AG04449 (cell line): ENCODE measurements around the gene ACKR3.

Experiments
- CTCF ChIA-PET: fragments of 350-600 bp; formaldehyde crosslinking; extraction: SDS; loops from one replicate; lab custom pipeline; 2021; ENCODE audit warnings: antibody characterized with exemption; lab: Yijun Ruan, JAX
- POLR2A ChIA-PET: fragments of 400-600, 350-600 bp; formaldehyde crosslinking; extraction: SDS; loops from one replicate; lab custom pipeline; 2020; ENCODE audit warnings: antibody characterized with exemption, inconsistent platforms; lab: Yijun Ruan, JAX
- DNase-seq: peaks from one replicate; pipeline ENCODE4 v3.0.0-alpha.2; 2010; ENCODE audit warnings: low read depth, low spot score
- H3K4me3 ChIP-seq: 2 replicates; pipeline ENCODE4 v1.5.1; 2011; ENCODE audit warnings: low read depth, mild to moderate bottlenecking, control low read depth, low read length
- CTCF ChIP-seq: IDR thresholded peaks from one replicate; pipeline ENCODE4 v1.5.1; 2011; ENCODE audit warnings: mild to moderate bottlenecking, moderate library complexity, low read length, control low read depth, inconsistent platforms; ENCODE audit not compliant: insufficient read depth; ENCODE audit errors: missing control alignments

ACKR3 gene

GRCh38 chr2:236612737-236613136, 43.1 kb downstream of the ACKR3 start:
- CTCF ChIA-PET = no interaction called here
- no peak overlapping the region for H3K4me3 ChIP-seq
- DNase-seq = no peak
- POLR2A ChIA-PET = no interaction called here
- no peak for TF ChIP-seq CTCF

GRCh38 chr2:236613612-236614011, 44.0 kb downstream of the ACKR3 start:
- TF ChIP-seq CTCF = no peak
- DNase-seq = no peak
- POLR2A ChIA-PET = no interaction called here
- CTCF ChIA-PET = no interaction called here
- H3K4me3 ChIP-seq = no peak overlapping the region

DNA sequence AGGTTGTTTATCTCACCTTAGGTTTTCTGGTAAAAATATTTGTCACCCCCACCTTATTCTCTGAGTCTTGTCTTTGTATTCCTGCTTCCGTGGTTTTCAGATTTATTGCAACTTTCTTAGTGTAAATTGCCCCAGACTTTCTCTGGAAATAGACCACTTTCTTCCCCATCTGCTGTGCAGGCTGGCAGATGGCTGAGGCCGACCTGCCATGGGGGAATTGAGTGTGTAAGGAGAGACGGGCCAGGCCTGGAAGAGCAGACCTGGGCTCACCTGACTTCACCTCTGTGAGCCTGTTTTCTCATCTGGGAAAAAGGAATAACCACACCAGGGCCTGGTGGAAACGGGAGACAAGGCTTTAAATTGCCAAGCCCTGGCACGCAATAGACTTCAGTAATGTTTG, 44.9 kb downstream of the ACKR3 start:
- TF ChIP-seq CTCF = no peak
- CTCF ChIA-PET = no interaction called here
- POLR2A ChIA-PET = no interaction called here
- no peak for DNase-seq
- H3K4me3 ChIP-seq = no peak overlapping the region

DNA sequence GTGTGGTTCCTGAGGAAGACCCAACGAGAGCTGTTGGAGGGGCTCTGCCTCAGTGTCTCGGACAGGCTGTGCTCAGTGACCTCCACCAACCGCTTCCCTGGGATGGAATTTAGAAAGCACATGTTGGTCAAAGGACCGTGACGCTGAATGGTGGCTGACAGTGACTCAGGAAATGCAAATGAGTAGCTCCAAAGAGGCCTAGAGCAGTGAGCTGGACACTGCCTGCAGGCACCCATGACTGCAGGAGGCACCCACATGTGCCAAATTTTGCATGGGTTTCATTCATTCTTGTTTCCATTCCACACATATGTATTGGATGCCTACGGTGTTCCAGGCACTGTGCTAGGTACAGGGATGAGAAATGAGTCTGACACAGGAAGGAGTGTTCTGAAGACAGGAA, 46.4 kb downstream of the ACKR3 start:
- no peak for DNase-seq
- TF ChIP-seq CTCF = no peak
- POLR2A ChIA-PET = no interaction called here
- no peak overlapping the region for H3K4me3 ChIP-seq
- CTCF ChIA-PET = no interaction called here

DNA sequence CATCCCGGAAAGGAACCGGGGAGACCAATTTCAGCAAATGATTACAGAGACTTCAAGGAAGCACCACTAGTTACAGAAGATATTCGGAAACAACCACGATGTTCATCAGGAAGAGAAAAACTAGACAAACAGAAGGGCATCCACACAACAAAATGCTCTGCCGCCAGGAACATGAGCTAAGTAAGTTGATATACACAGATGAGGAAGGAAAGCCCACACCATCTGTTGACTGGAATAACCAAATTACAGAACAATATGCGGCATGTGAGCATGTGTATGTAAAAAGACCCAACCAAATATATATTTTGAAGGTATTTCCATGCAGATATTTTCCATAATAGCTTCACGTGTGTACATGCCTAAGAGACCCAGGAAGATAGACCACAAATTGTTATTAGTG, 47.0 kb downstream of the ACKR3 start:
- H3K4me3 ChIP-seq = no peak overlapping the region
- POLR2A ChIA-PET = no interaction called here
- DNase-seq = no peak
- TF ChIP-seq CTCF = no peak
- CTCF ChIA-PET = interaction anchor here (1.2 kb wide), 1 partner anchor 8 kb away, joined by 3 read pairs; no protein-coding TSS in a partner anchor

- CTCF ChIA-PET = interaction anchor here (1.2 kb wide), 1 partner anchor 9 kb away, joined by 3 read pairs; no protein-coding TSS in a partner anchor
- DNase-seq = no peak
- no peak for TF ChIP-seq CTCF
- POLR2A ChIA-PET = no interaction called here
- no peak overlapping the region for H3K4me3 ChIP-seq
These were observed 47.7 kb downstream of the ACKR3 start for GRCh38 chr2:236617221-236617737.
